Parathyroid adenoma (tissue), 2 donors: Measurements from ENCODE around the gene DOK6.

ENCODE experiments used
- H2AFZ ChIP-seq: fragments of 300-600 bp; sonication (generic); one replicate; pipeline ENCODE4 v1.7.0; 2017; ENCODE audit warnings: antibody characterized with exemption, mild to moderate bottlenecking
- H3K27ac ChIP-seq: fragments of 300-600 bp; sonication (generic); one replicate; pipeline ENCODE4 v1.7.0; 2017
- H3K27me3 ChIP-seq: fragments of 300-600 bp; sonication (generic); one replicate; pipeline ENCODE4 v1.7.0; 2017; ENCODE audit warnings: low read length; ENCODE audit not compliant: control insufficient read depth, insufficient read depth
- H3K36me3 ChIP-seq: fragments of 300-600 bp; sonication (generic); one replicate; pipeline ENCODE4 v1.7.0; 2017; ENCODE audit warnings: low read length; ENCODE audit not compliant: control insufficient read depth, insufficient read depth
- H3K4me1 ChIP-seq: fragments of 300-600 bp; sonication (generic); one replicate; pipeline ENCODE4 v1.7.0; 2017; ENCODE audit warnings: control low read depth
- H3K4me2 ChIP-seq: fragments of 300-600 bp; sonication (generic); one replicate; pipeline ENCODE4 v1.7.0; 2017; ENCODE audit warnings: low read length
- H3K4me3 ChIP-seq: fragments of 300-600 bp; sonication (generic); one replicate; pipeline ENCODE4 v1.7.0; 2017; ENCODE audit warnings: low read depth, low read length
- H3K79me2 ChIP-seq: fragments of 300-600 bp; sonication (generic); one replicate; pipeline ENCODE4 v1.7.0; 2017; ENCODE audit warnings: control low read depth
- H3K9ac ChIP-seq: fragments of 300-600 bp; sonication (generic); one replicate; pipeline ENCODE4 v1.7.0; 2017; ENCODE audit warnings: mild to moderate bottlenecking
- H3K9me3 ChIP-seq: fragments of 300-600 bp; sonication (generic); one replicate; pipeline ENCODE4 v1.7.0; 2017; ENCODE audit warnings: low read length; ENCODE audit not compliant: control insufficient read depth
- CTCF ChIP-seq: fragments of 300-600 bp; sonication (generic); IDR thresholded peaks from one replicate; pipeline ENCODE4 v1.7.0; 2017; ENCODE audit warnings: antibody characterized with exemption, mild to moderate bottlenecking
- donor health status: primary hyperparathyroidism.

DOK6 gene

GRCh38 chr18:69491576-69491975 lies 90.9 kb downstream of the DOK6 start:
- Histone ChIP-seq H3K27ac (no peak overlapping the region), H3K4me2 (no peak overlapping the region), H3K27me3 (no peaks in the 10 kb centered on the region), H3K36me3 (no peaks in the 10 kb centered on the region), H3K9ac (no peak overlapping the region), H3K4me1 (no peaks in the 10 kb centered on the region), H3K9me3 (no peaks in the 10 kb centered on the region), H3K79me2 (no peaks in the 10 kb centered on the region), H2AFZ (no peak overlapping the region), H3K4me3 (no peak overlapping the region)
- no peak for TF ChIP-seq CTCF

DNA sequence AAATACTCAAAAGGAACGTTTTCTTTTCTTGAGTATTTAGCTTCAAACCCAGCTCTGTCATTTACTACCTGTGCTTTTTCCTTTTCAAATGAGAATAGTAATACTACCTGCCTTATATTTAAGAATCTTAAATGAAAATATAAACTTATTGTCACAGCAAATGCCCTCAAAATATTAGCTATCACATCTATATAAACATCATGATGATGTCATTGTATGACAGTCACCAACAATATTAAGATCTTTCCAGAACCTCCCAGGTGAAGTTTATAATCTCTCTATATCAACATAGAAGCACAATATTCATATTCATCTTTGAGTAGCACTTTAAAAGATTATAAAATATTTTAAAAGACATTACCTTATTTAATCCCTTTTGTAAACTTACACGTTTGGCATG lies 92.2 kb downstream of the DOK6 start:
- H3K27me3 ChIP-seq = no peaks in the 10 kb centered on the region
- no peaks in the 10 kb centered on the region for H3K36me3 ChIP-seq
- H3K27ac ChIP-seq = no peak overlapping the region
- TF ChIP-seq CTCF = no peak
- H3K4me1 ChIP-seq = no peaks in the 10 kb centered on the region
- no peak overlapping the region for H3K4me2 ChIP-seq
- H2AFZ ChIP-seq = no peak overlapping the region
- no peaks in the 10 kb centered on the region for H3K79me2 ChIP-seq
- no peak overlapping the region for H3K4me3 ChIP-seq
- H3K9me3 ChIP-seq = no peaks in the 10 kb centered on the region
- H3K9ac ChIP-seq = no peak overlapping the region

DNA sequence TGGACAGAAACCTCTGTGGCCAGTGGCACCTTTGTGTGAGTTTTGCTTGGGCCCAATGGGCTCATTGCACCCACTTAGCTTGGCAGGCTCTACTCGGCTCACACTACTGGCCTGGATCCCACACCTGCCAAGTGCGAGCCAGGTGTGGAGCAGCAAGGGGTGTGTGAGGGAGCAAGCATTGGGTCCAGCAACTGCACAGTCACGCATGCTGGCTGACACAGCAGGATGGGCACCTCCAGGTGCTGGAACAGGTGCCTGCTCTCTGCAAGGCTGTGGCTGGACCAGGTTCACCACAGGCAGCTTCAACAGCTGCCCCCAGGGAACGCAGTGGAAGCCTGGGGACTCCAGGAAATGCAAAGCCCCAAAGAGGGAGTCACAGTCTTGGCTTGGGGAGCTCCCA lies 94.2 kb downstream of the DOK6 start:
- Histone ChIP-seq H3K9ac (no peak overlapping the region), H3K27me3 (no peaks in the 10 kb centered on the region), H3K27ac (no peak overlapping the region), H3K4me1 (no peaks in the 10 kb centered on the region), H2AFZ (no peak overlapping the region), H3K4me2 (no peak overlapping the region), H3K79me2 (no peaks in the 10 kb centered on the region), H3K9me3 (no peaks in the 10 kb centered on the region), H3K4me3 (no peak overlapping the region), H3K36me3 (no peaks in the 10 kb centered on the region)
- no peak for TF ChIP-seq CTCF

GRCh38 chr18:69495338-69495737 lies 94.7 kb downstream of the DOK6 start:
- H2AFZ ChIP-seq = no peak overlapping the region
- no peak for TF ChIP-seq CTCF
- H3K4me3 ChIP-seq = no peak overlapping the region
- no peak overlapping the region for H3K4me2 ChIP-seq
- H3K27ac ChIP-seq = no peak overlapping the region
- H3K4me1 ChIP-seq = no peaks in the 10 kb centered on the region
- H3K27me3 ChIP-seq = no peaks in the 10 kb centered on the region
- no peaks in the 10 kb centered on the region for H3K79me2 ChIP-seq
- H3K36me3 ChIP-seq = no peaks in the 10 kb centered on the region
- no peaks in the 10 kb centered on the region for H3K9me3 ChIP-seq
- H3K9ac ChIP-seq = no peak overlapping the region

GRCh38 chr18:69495841-69496533 lies 95.3 kb downstream of the DOK6 start:
- H3K36me3 ChIP-seq = no peaks in the 10 kb centered on the region
- no peak overlapping the region for H2AFZ ChIP-seq
- H3K9me3 ChIP-seq = no peaks in the 10 kb centered on the region
- H3K9ac ChIP-seq = no peak overlapping the region
- H3K27me3 ChIP-seq = no peaks in the 10 kb centered on the region
- no peak overlapping the region for H3K4me3 ChIP-seq
- no peak overlapping the region for H3K27ac ChIP-seq
- no peak overlapping the region for H3K4me2 ChIP-seq
- H3K4me1 ChIP-seq = no peaks in the 10 kb centered on the region
- no peaks in the 10 kb centered on the region for H3K79me2 ChIP-seq
- no peak for TF ChIP-seq CTCF
